PC-9 (cell line): ENCODE data around the gene FAHD1.

Experiments used
- CTCF ChIP-seq: fragments of 200-600 bp; sonication (generic); conservative IDR thresholded peaks from 2 replicates; pipeline ENCODE4 v1.6.1; 2017; ENCODE audit warnings: mixed run types, antibody characterized with exemption, mild to moderate bottlenecking, moderate library complexity
- EZH2 ChIP-seq: fragments of 200-600 bp; sonication (generic); IDR thresholded peaks from 2 replicates; pipeline ENCODE4 v1.8.0; 2017; ENCODE audit warnings: antibody characterized with exemption, low read depth

- no peak for TF ChIP-seq CTCF
- no peak for TF ChIP-seq EZH2
These were observed 43.5 kb downstream of the FAHD1 start for GRCh38 chr16:1870365-1871082.
